PC-3 (cell line): ENCODE results near the gene PLOD3. TPM values are rescaled to one million over a fixed set of nuclear protein-coding genes. Genes with fewer than 3 reads are reported as not detected.

Experiments
- ATAC-seq: fragments of 200-7000 bp; cut with Tn5 transposase; 2 replicates; pipeline ENCODE4 v1.9.1; 2020; ENCODE audit warnings: mild to moderate bottlenecking, moderate library complexity
- BruUV-seq: library from RNA; stranded (reverse); fragments of 400-500 nt; replicated peaks from 2 replicates; lab custom pipeline; 2021; lab: Mats Ljungman, UMichigan
- CTCF ChIA-PET: fragments of 300-600 bp; sonication (Branson Sonifier 250); formaldehyde crosslinking; loops from one replicate; lab custom pipeline; 2022; ENCODE audit warnings: antibody characterized with exemption; lab: Charles Lee
- POLR2A ChIA-PET: fragments of 300-600 bp; sonication (Branson Sonifier 250); formaldehyde crosslinking; loops from one replicate; lab custom pipeline; 2022; ENCODE audit warnings: antibody characterized with exemption; ENCODE audit not compliant: unreplicated experiment; lab: Charles Lee
- DNase-seq: peaks from one replicate; pipeline ENCODE4 v3.0.0-alpha.2; 2015
- H2AFZ ChIP-seq: fragments of 300-600 bp; sonication (generic); 2 replicates; pipeline ENCODE4 v1.6.0; 2016; ENCODE audit warnings: antibody characterized with exemption, low read length
- H3F3A ChIP-seq: fragments of 300-600 bp; sonication (generic); one replicate; pipeline ENCODE4 v1.6.0; 2017; ENCODE audit warnings: antibody characterized with exemption, low read length, control low read depth, mild to moderate bottlenecking; ENCODE audit not compliant: unreplicated experiment
- H3K27ac ChIP-seq: fragments of 300-600 bp; sonication (generic); 2 replicates; pipeline ENCODE4 v1.5.1; 2016; ENCODE audit warnings: mild to moderate bottlenecking, low read length
- H3K27me3 ChIP-seq: fragments of 300-600 bp; sonication (generic); 2 replicates; pipeline ENCODE4 v1.6.1; 2016; ENCODE audit warnings: low read length, mixed read lengths
- H3K36me3 ChIP-seq: fragments of 300-600 bp; sonication (generic); 2 replicates; pipeline ENCODE4 v1.6.1; 2016; ENCODE audit warnings: low read depth, mixed run types, low read length, mixed read lengths
- H3K4me1 ChIP-seq: fragments of 300-600 bp; sonication (generic); 2 replicates; pipeline ENCODE4 v1.5.1; 2016; ENCODE audit warnings: low read length; ENCODE audit not compliant: insufficient read depth
- H3K4me2 ChIP-seq: fragments of 300-600 bp; sonication (generic); 2 replicates; pipeline ENCODE4 v1.6.0; 2016; ENCODE audit warnings: low read length
- H3K4me3 ChIP-seq: fragments of 300-600 bp; sonication (generic); 2 replicates; pipeline ENCODE4 v1.5.1; 2016; ENCODE audit warnings: mild to moderate bottlenecking, low read length, mixed read lengths
- H3K79me2 ChIP-seq: fragments of 300-600 bp; sonication (generic); 2 replicates; pipeline ENCODE4 v1.6.1; 2017; ENCODE audit warnings: low read length, mixed read lengths
- H3K9ac ChIP-seq: fragments of 300-600 bp; sonication (generic); 2 replicates; pipeline ENCODE4 v1.6.0; 2016; ENCODE audit warnings: mild to moderate bottlenecking, low read length
- H3K9me2 ChIP-seq: fragments of 300-600 bp; sonication (generic); replicated peaks from 2 replicates; pipeline ENCODE4 v1.6.1; 2016; ENCODE audit warnings: mixed run types, low read length, mixed read lengths
- H3K9me3 ChIP-seq: fragments of 300-600 bp; sonication (generic); 2 replicates; pipeline ENCODE4 v1.6.1; 2016; ENCODE audit warnings: low read length, mixed read lengths
- H4K20me1 ChIP-seq: fragments of 300-600 bp; sonication (generic); 2 replicates; pipeline ENCODE4 v1.6.1; 2016; ENCODE audit warnings: low read length, mixed read lengths
- CTCF ChIP-seq: fragments of 300-600 bp; sonication (generic); conservative IDR thresholded peaks from 2 replicates; pipeline ENCODE4 v1.5.1; 2017; ENCODE audit warnings: antibody characterized with exemption, low read depth, mild to moderate bottlenecking, low read length
- EZH2 ChIP-seq: fragments of 300-600 bp; sonication (generic); IDR thresholded peaks from one replicate; pipeline ENCODE4 v1.6.1; 2017; ENCODE audit warnings: antibody characterized with exemption, mild to moderate bottlenecking, low read length; ENCODE audit not compliant: unreplicated experiment
- EZH2phosphoT487 ChIP-seq: fragments of 300-600 bp; sonication (generic); IDR thresholded peaks from 2 replicates; pipeline ENCODE4 v1.6.1; 2018; ENCODE audit warnings: mild to moderate bottlenecking, antibody characterized with exemption, low read length, borderline replicate concordance
- intact Hi-C: fragments of 100-400 bp; cut with micrococcal nuclease; formaldehyde crosslinking; loops from 2 replicates; pipeline ENCODE4 v1.9.0; 2023
- total RNA-seq: library from RNA; depleted of rRNA; stranded (reverse); fragments of >200 nt; gene quantifications from 2 replicates; pipeline ENCODE4 v1.2.3, GENCODE V29; 2014

The PLOD3 gene
- total RNA-seq, 1 experiment from 2014 or later: 66.6 TPM

DNA sequence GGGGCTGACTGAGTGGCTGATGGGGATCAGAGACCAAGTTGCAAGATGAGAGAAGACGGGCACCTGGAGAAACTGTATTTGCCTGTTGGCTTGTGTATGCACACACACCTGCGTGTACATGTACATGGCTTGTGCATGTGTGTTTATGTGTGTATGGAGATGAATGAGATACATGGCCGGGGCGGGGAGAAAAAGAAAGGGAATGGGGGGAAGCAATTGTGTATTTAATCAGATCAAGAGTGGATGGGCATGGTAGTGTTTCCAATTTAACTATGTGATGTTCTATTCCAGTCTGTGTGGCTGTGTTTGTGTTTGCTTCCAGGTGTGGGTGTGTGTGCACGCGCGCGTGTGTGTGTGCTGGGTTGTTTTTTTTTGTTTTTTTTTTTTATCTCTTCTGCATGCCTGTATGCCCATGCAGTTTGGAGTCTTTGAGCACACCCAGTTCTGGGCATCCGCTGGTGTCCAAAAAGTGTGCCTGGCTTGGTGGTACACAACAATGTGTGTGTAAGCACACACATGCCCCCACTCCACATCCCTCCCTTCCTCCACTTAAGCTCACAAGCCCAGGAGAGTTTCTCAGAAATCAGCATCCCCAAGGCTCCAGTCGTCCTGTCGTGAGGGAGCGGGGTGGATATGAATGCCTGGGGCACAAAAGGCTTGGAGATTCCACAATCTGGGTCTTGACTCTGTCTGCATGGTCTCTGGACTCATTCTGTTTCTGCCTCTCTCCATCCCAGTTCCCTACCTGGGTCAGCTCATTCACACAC lies 49.6 kb downstream of the PLOD3 start:
- Histone ChIP-seq H3K36me3 (no peaks in the 10 kb centered on the region), H4K20me1 (no peaks in the 10 kb centered on the region), H3K4me1 (peaks cover 44% of the 10 kb centered on the region), H3K4me3 (no peak overlapping the region), H3K9ac (no peak overlapping the region), H3K9me2 (no peaks in the 10 kb centered on the region), H3F3A (no peaks in the 10 kb centered on the region), H3K4me2 (no peak overlapping the region), H2AFZ (no peak overlapping the region), H3K27me3 (peaks cover 58% of the 10 kb centered on the region), H3K79me2 (no peaks in the 10 kb centered on the region), H3K9me3 (no peaks in the 10 kb centered on the region), H3K27ac (no peak overlapping the region)
- ATAC-seq (no peak), DNase-seq (no peak)
- CTCF ChIA-PET: interaction anchor here (0.6 kb wide), 1 partner anchor 11 kb away, joined by 3 read pairs; no protein-coding TSS in a partner anchor
- TF ChIP-seq EZH2phosphoT487: no peak
- no peak for TF ChIP-seq CTCF
- TF ChIP-seq EZH2: no peak
- POLR2A ChIA-PET: no interaction called here
- intact Hi-C loops: no loop called here
- BruUV-seq: no TSS peak

- TF ChIP-seq EZH2phosphoT487: no peak
- no peak for TF ChIP-seq CTCF
- TF ChIP-seq EZH2: no peak
- intact Hi-C loops: no loop called here
- no peak for ATAC-seq
- H4K20me1 ChIP-seq: no peaks in the 10 kb centered on the region
- no peak overlapping the region for H2AFZ ChIP-seq
- H3K36me3 ChIP-seq: no peaks in the 10 kb centered on the region
- no peak overlapping the region for H3K4me3 ChIP-seq
- no TSS peak for BruUV-seq
- H3K9me3 ChIP-seq: no peaks in the 10 kb centered on the region
- no peak overlapping the region for H3K9ac ChIP-seq
- ChIA-PET POLR2A (no interaction called here), CTCF (no interaction called here)
- DNase-seq: no peak
- H3K9me2 ChIP-seq: no peaks in the 10 kb centered on the region
- no peak overlapping the region for H3K4me2 ChIP-seq
- no peaks in the 10 kb centered on the region for H3K79me2 ChIP-seq
- peaks cover 50% of the 10 kb centered on the region for H3K27me3 ChIP-seq
- H3K27ac ChIP-seq: no peak overlapping the region
- H3F3A ChIP-seq: no peaks in the 10 kb centered on the region
- peaks cover 44% of the 10 kb centered on the region for H3K4me1 ChIP-seq
These were observed 50.3 kb downstream of the PLOD3 start for GRCh38 chr7:101166909-101167644.

DNA sequence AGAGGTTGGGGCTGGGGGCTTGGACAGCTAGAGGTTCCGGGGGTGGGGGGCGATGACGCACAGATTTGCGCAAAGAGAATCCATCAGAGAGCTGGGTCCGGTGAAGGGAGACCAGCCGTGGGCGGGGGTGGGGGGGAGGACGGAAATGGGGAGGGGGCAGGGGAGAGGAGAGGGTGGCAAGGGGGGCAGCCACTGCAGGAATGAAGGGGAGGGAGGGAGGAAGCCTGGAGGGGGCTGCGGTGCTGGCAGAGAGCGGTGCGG lies 50.8 kb downstream of the PLOD3 start:
- POLR2A ChIA-PET: no interaction called here
- ATAC-seq (no peak), DNase-seq (no peak)
- CTCF ChIA-PET: no interaction called here
- no peaks in the 10 kb centered on the region for H3F3A ChIP-seq
- H3K27me3 ChIP-seq: peaks cover 45% of the 10 kb centered on the region
- H3K9me3 ChIP-seq: no peaks in the 10 kb centered on the region
- peaks cover 46% of the 10 kb centered on the region for H3K4me1 ChIP-seq
- H3K4me2 ChIP-seq: no peak overlapping the region
- no peaks in the 10 kb centered on the region for H3K79me2 ChIP-seq
- no peaks in the 10 kb centered on the region for H3K9me2 ChIP-seq
- H3K4me3 ChIP-seq: no peak overlapping the region
- no peaks in the 10 kb centered on the region for H4K20me1 ChIP-seq
- H3K9ac ChIP-seq: no peak overlapping the region
- H3K36me3 ChIP-seq: no peaks in the 10 kb centered on the region
- H3K27ac ChIP-seq: no peak overlapping the region
- intact Hi-C loops: no loop called here
- no peak overlapping the region for H2AFZ ChIP-seq
- TF ChIP-seq EZH2 (no peak), EZH2phosphoT487 (no peak), CTCF (no peak)
- BruUV-seq: no TSS peak
